HepG2 (cell line): Measurements from ENCODE around the gene MRPL27. TPM values are rescaled to one million over a fixed set of nuclear protein-coding genes. Genes with fewer than 3 reads are reported as not detected.

Experiments
- ATF2 ChIP-seq: sonication (generic); formaldehyde crosslinking; IDR thresholded peaks from 2 replicates; pipeline ENCODE4 v1.4.0; 2020; ENCODE audit warnings: missing genetic modification reagents
- CERS6 ChIP-seq: sonication (generic); formaldehyde crosslinking; IDR thresholded peaks from 2 replicates; pipeline ENCODE4 v1.5.0; 2020; ENCODE audit warnings: missing genetic modification reagents
- DMAP1 ChIP-seq: IDR thresholded peaks from 2 replicates; pipeline ENCODE4 v1.6.1; 2016
- FOXA1 ChIP-seq, 2 experiments: fragments of 450-650 bp in 1 of 2; sonication (generic) in 1 of 2; formaldehyde crosslinking in 1 of 2; IDR thresholded peaks; 2 replicates each; pipeline versions ENCODE4 v1.4.0 to v1.6.1; 2016 to 2020; ENCODE audit warnings: missing genetic modification reagents in 1 of 2
- NR0B2 ChIP-seq: sonication (generic); formaldehyde crosslinking; IDR thresholded peaks from 2 replicates; pipeline ENCODE4 v1.4.0; 2020; ENCODE audit warnings: mild to moderate bottlenecking, missing genetic modification reagents
- RFX3 ChIP-seq: IDR thresholded peaks from 2 replicates; pipeline ENCODE4 v1.6.1; 2016; ENCODE audit warnings: missing biosample characterization, missing genetic modification reagents
- SALL2 ChIP-seq: sonication (generic); formaldehyde crosslinking; IDR thresholded peaks from 2 replicates; pipeline ENCODE4 v1.8.1; 2023; ENCODE audit warnings: mild to moderate bottlenecking, missing genetic modification reagents, inconsistent platforms
- SMYD3 ChIP-seq: sonication (generic); formaldehyde crosslinking; IDR thresholded peaks from 2 replicates; pipeline ENCODE4 v1.8.1; 2023; ENCODE audit warnings: mild to moderate bottlenecking, missing genetic modification reagents
- SP1 ChIP-seq, 2 experiments: fragments of 450-650 bp in 1 of 2; sonication (generic) in 1 of 2; formaldehyde crosslinking in 1 of 2; IDR thresholded peaks; 2 replicates each; pipeline versions ENCODE4 v1.4.0 to v1.6.1; 2016 to 2020; ENCODE audit warnings: missing genetic modification reagents in 1 of 2
- SPEN ChIP-seq: sonication (generic); formaldehyde crosslinking; IDR thresholded peaks from 2 replicates; pipeline ENCODE4 v1.5.1; 2020; ENCODE audit warnings: low read depth, mild to moderate bottlenecking, missing genetic modification reagents
- U2AF2 ChIP-seq: fragments of 200-400 bp; formaldehyde crosslinking; IDR thresholded peaks from 2 replicates; pipeline ENCODE4 v1.6.1; 2017; ENCODE audit warnings: low read depth, mild to moderate bottlenecking, low read length
- ZBTB40 ChIP-seq, 2 experiments: fragments of 450-650 bp in 1 of 2; sonication (generic) in 1 of 2; formaldehyde crosslinking in 1 of 2; IDR thresholded peaks; 2 replicates each; pipeline versions ENCODE4 v1.6.1 to v1.8.0; 2016 to 2022; ENCODE audit warnings: antibody characterized with exemption in 1 of 2, mild to moderate bottlenecking in 1 of 2, missing genetic modification reagents in 1 of 2
- ZNF670 ChIP-seq: sonication (generic); formaldehyde crosslinking; IDR thresholded peaks from 2 replicates; pipeline ENCODE4 v1.8.0; 2022; ENCODE audit warnings: mild to moderate bottlenecking, missing genetic modification reagents, borderline replicate concordance
- polyA plus RNA-seq, 8 experiments: library from polyadenylated mRNA; depleted of rRNA in 3 of 8; stranded (reverse) in 7 of 8; unstranded in 1 of 8; fragments of >200 nt; fragmentation: Illumina TruSeq in 4 of 8; extraction: Trizol in 4 of 8; gene quantifications; 2 replicates each; pipeline versions ENCODE4 v1.2.1 to v1.2.3, GENCODE V29; 2011 to 2016; ENCODE audit warnings: low read depth in 4 of 8, missing spikeins in 1 of 8, mixed read lengths in 1 of 8; ENCODE audit not compliant: insufficient read depth in 1 of 8
- total RNA-seq, 5 experiments: library from RNA; depleted of rRNA; stranded (reverse); fragments of >200 nt; fragmentation: Illumina TruSeq; extraction: Trizol; gene quantifications; 2 replicates each; pipeline ENCODE4 v1.2.3, GENCODE V29; 2016; ENCODE audit warnings: low read depth in 1 of 5
- TF ChIP-seq, protein P1 (sequence below): sonication (generic); formaldehyde crosslinking; IDR thresholded peaks from 2 replicates; pipeline ENCODE4 v1.9.0; 2021; ENCODE audit warnings: missing genetic modification reagents, mild to moderate bottlenecking, borderline replicate concordance

MRPL27 gene
- total and polyA plus RNA-seq, 2 of the 13 experiments (the other 11 are each of a cell fraction or from before 2014, with no cell fraction given): 137 to 217 TPM

GRCh38 chr17:50361561-50362480 lies 11.2 kb downstream of the MRPL27 start (continued):
- TF ChIP-seq CERS6 (CRISPR knock-in tag) (no peak), SALL2 (0 out of 2 replicates have a peak, but pooled peaks have one; percentile 10), SPEN (CRISPR knock-in tag) (peak; percentile 27; the same call in 1 of the 2 replicates), ZBTB40 (IDR thresholded peaks at IDR 0.05) (no peak), ZBTB40 (CRISPR knock-in tag; IDR thresholded peaks at IDR 0.05) (0 out of 2 replicates have a peak, but pooled peaks have one; percentile 24), ZNF670 (CRISPR knock-in tag) (no peak), SP1 (IDR thresholded peaks at IDR 0.05) (no peak), SP1 (CRISPR knock-in tag; IDR thresholded peaks at IDR 0.05) (no peak), NR0B2 (no peak), SMYD3 (no peak), DMAP1 (CRISPR knock-in tag) (no peak), ATF2 (CRISPR knock-in tag) (no peak; the same call in 1 of the 2 replicates), RFX3 (CRISPR knock-in tag) (no peak), U2AF2 (no peak), FOXA1 (IDR thresholded peaks at IDR 0.05) (no peak), FOXA1 (CRISPR knock-in tag; IDR thresholded peaks at IDR 0.05) (no peak)
- TF ChIP-seq, protein P1, sequence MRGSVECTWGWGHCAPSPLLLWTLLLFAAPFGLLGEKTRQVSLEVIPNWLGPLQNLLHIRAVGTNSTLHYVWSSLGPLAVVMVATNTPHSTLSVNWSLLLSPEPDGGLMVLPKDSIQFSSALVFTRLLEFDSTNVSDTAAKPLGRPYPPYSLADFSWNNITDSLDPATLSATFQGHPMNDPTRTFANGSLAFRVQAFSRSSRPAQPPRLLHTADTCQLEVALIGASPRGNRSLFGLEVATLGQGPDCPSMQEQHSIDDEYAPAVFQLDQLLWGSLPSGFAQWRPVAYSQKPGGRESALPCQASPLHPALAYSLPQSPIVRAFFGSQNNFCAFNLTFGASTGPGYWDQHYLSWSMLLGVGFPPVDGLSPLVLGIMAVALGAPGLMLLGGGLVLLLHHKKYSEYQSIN (CRISPR knock-in tag): no peak
